Measurements from ENCODE around the gene ZNF668.

GRCh38 chr16:31093132-31093703 lies 19.2 kb upstream of the ZNF668 start:
- TF ChIP-seq PHF8 (CRISPR knock-in tag; IDR thresholded peaks at IDR 0.05) (no peak), HOXD1 (CRISPR knock-in tag; IDR thresholded peaks at IDR 0.05) (no peak), CREM (IDR thresholded peaks at IDR 0.05) (no peak), CREM (CRISPR knock-in tag; IDR thresholded peaks at IDR 0.05) (no peak), HMGXB4 (CRISPR knock-in tag; IDR thresholded peaks at IDR 0.05; ENCODE audit: borderline replicate concordance in 1 of 2, low read depth in 1 of 2) (0 out of 4 replicates have a peak, but pooled peaks of 1 of the 2 experiments have one; percentile 19), CTCF (CRISPR knock-in tag; IDR thresholded peaks at IDR 0.05) (no peak)

All from HepG2 (cell line).